ENCODE measurements around the gene EHBP1.
A peak's percentile ranks its signal among the peaks of the same experiment; 100 is the strongest.

The EHBP1 gene

DNA sequence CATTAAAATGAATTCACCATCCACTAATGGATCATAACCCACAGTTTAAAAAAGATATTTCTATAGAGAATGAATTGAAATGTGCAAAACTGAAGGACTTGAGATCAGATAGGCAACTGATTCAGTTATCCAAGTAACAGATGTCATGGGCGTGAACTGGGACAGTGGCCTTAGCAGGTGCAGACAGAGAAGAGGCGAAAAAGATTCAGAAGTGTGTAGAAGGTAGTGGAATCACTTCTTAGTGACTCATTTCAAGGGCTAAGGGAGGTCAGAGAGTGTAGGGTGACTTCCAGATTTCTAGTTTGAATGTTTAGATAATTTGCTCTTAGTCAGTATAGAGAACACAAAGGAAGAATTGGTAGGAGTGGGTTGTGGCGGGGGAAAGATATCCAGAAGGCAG lies 79.7 kb downstream of the EHBP1 start:
- DNase-seq (ENCODE audit: low spot score): no peak

- DNase-seq (ENCODE audit: low spot score): peak; percentile 24
Measured at GRCh38 chr2:62785810-62786597, 80.5 kb downstream of the EHBP1 start.

GRCh38 chr2:62787386-62787785 lies 81.9 kb downstream of the EHBP1 start:
- DNase-seq (ENCODE audit: low spot score): peak; percentile 12

- no peak for DNase-seq (ENCODE audit: low spot score)
Measured at GRCh38 chr2:62789518-62789917, 84.0 kb downstream of the EHBP1 start.

- DNase-seq (ENCODE audit: low spot score): no peak
Measured at GRCh38 chr2:62789918-62790317, 84.4 kb downstream of the EHBP1 start.

DNA sequence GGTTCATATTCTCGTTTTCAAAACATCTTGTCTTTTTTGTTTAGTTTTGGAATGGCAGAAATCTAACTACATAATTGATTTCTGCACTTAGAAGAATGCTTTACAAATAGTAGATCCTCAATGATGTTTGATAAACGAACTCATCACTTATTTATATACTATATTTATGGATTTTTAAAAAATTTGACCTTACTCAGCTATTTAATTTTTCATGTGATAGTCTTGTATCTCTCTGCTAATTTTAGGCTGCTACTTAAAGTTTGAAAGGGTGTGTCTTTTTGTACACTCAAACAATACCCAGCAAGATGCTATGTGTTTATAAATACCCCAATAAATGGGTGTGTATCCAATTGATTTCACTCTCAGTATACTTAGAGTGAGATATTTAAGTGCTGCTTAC lies 86.9 kb downstream of the EHBP1 start:
- no peak for DNase-seq (ENCODE audit: low spot score)

DNA sequence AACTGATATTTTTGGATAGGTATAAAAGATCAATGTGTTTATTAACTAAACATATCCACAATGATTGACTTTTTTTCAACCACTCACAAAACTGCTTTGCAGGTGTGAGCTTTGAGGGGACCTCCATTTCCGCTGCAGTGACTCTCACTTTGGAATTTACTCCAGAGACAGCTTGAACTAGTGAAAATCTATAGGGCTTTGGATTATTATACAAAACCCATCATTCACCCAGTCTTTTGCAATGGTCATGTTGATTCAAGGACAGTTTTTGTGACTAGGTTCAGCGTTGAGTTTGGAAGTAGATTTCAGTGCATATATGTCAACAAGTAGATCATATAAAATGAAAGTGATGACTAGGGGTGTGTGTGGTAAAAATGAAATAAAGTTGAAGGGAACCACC lies 87.7 kb downstream of the EHBP1 start:
- no peak for DNase-seq (ENCODE audit: low spot score)

- no peak for DNase-seq (ENCODE audit: low spot score)
Measured at GRCh38 chr2:62794791-62795190, 89.3 kb downstream of the EHBP1 start.

GRCh38 chr2:62795341-62795740 lies 89.8 kb downstream of the EHBP1 start:
- no peak for DNase-seq (ENCODE audit: low spot score)

- no peak for DNase-seq (ENCODE audit: low spot score)
Measured at GRCh38 chr2:62797107-62797506, 91.6 kb downstream of the EHBP1 start.

GRCh38 chr2:62800618-62801017 lies 95.1 kb downstream of the EHBP1 start:
- no peak for DNase-seq (ENCODE audit: low spot score)

DNA sequence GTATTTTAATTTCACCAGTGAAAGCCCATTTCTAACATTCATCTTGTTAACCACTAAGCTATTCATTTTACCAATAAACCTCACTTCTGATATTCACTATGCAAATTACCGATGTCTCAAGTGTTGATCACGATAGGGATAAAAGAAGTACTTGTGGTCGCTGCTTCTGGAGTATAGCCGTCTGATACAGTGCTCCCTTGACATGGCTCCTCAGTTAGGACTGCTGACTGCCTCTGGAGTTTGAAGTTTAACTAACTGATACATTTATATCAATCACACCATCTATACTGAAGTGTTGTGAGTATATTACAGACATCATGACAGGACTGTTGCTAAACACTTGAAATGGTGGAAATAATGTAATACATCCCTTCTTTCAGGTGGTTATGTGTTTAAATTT lies 95.6 kb downstream of the EHBP1 start:
- DNase-seq (ENCODE audit: low spot score): no peak

- DNase-seq (ENCODE audit: low spot score): no peak
Measured at GRCh38 chr2:62801814-62802523, 96.5 kb downstream of the EHBP1 start.

DNA sequence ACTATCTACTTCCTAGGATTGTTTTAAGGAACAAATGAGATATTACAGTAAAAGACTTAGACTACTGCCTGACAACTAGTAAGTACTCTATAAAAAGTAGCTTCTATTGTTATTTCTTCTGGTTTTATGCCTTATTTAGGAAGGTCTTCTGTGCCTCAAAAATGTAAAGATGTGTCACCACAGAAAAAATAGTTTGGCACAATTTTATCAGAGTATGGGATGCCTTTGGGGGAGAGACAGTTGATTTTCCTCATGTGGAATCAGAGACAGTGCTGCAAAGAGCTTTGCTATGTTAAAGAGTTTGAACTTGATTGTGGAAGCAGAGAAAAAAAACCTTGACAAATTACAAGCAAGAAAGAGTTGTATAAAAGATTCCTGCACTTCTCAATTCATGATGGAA lies 98.4 kb downstream of the EHBP1 start:
- DNase-seq (ENCODE audit: low spot score): no peak

GRCh38 chr2:62806231-62806630 lies 100.7 kb downstream of the EHBP1 start:
- no peak for DNase-seq (ENCODE audit: low spot score)

GRCh38 chr2:62808554-62808953 lies 103.0 kb downstream of the EHBP1 start:
- DNase-seq (ENCODE audit: low spot score): no peak

GRCh38 chr2:62811086-62811485 lies 105.6 kb downstream of the EHBP1 start:
- no peak for DNase-seq (ENCODE audit: low spot score)

- DNase-seq (ENCODE audit: low spot score): no peak
Measured at GRCh38 chr2:62811972-62812371, 106.5 kb downstream of the EHBP1 start.

- no peak for DNase-seq (ENCODE audit: low spot score)
Measured at GRCh38 chr2:62812921-62813825, 107.7 kb downstream of the EHBP1 start.

GRCh38 chr2:62814123-62814522 lies 108.6 kb downstream of the EHBP1 start:
- DNase-seq (ENCODE audit: low spot score): peak; percentile 22

GRCh38 chr2:62817348-62817747 lies 111.8 kb downstream of the EHBP1 start:
- no peak for DNase-seq (ENCODE audit: low spot score)

DNA sequence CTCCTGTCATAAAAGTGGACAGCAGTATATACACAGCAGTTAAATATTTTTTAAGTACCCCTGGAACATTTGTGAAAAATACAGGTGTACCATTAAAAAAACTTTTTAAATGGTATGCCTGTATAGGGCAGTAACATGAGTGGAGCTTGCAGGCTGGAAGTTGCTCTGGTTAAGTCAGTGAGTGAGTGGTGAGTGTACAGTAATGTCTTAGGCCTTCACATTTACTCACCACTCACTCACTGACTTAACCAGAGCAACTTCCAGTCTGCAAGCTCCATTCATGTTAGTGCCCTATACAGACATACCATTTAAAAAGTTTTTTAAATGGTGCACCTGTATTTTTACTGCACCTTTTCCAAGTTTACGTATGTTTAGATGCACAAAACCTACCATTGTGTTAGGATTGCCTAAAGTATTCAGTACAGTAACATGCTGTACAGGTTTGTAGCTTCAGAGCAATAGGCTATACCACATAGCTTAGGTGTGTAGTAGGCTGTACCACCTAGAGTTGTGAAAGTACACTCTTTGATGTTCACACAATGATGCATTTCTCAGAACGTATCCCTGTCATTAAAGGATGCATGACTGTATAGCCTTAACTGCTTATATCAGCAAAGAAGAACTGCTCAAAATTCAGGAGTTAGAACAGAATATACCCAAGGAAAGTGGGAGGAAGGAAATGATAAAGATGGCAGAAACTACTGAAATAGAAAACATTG lies 112.6 kb downstream of the EHBP1 start:
- DNase-seq (ENCODE audit: low spot score): no peak
